Head of caudate nucleus (tissue), 42 donors: ENCODE data around the gene RGL3.
"Not testable (repeated sequence)": the region's sequence is repeated elsewhere in the genome, so short reads cannot be mapped to it uniquely, and the experiment has no call there.

Source experiments
- DNase-seq, 42 donors: peaks; one replicate each; pipeline versions ENCODE4 v3.0.0 to v3.0.0-alpha.2; 2020 to 2021; ENCODE audit warnings: mixed read lengths in 7 of 42
- intact Hi-C: fragments of 100-400 bp; cut with DNase I; formaldehyde crosslinking; loops from one replicate; pipeline ENCODE4 v1.15.0; 2022

The RGL3 gene, protein sequence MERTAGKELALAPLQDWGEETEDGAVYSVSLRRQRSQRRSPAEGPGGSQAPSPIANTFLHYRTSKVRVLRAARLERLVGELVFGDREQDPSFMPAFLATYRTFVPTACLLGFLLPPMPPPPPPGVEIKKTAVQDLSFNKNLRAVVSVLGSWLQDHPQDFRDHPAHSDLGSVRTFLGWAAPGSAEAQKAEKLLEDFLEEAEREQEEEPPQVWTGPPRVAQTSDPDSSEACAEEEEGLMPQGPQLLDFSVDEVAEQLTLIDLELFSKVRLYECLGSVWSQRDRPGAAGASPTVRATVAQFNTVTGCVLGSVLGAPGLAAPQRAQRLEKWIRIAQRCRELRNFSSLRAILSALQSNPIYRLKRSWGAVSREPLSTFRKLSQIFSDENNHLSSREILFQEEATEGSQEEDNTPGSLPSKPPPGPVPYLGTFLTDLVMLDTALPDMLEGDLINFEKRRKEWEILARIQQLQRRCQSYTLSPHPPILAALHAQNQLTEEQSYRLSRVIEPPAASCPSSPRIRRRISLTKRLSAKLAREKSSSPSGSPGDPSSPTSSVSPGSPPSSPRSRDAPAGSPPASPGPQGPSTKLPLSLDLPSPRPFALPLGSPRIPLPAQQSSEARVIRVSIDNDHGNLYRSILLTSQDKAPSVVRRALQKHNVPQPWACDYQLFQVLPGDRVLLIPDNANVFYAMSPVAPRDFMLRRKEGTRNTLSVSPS

DNA sequence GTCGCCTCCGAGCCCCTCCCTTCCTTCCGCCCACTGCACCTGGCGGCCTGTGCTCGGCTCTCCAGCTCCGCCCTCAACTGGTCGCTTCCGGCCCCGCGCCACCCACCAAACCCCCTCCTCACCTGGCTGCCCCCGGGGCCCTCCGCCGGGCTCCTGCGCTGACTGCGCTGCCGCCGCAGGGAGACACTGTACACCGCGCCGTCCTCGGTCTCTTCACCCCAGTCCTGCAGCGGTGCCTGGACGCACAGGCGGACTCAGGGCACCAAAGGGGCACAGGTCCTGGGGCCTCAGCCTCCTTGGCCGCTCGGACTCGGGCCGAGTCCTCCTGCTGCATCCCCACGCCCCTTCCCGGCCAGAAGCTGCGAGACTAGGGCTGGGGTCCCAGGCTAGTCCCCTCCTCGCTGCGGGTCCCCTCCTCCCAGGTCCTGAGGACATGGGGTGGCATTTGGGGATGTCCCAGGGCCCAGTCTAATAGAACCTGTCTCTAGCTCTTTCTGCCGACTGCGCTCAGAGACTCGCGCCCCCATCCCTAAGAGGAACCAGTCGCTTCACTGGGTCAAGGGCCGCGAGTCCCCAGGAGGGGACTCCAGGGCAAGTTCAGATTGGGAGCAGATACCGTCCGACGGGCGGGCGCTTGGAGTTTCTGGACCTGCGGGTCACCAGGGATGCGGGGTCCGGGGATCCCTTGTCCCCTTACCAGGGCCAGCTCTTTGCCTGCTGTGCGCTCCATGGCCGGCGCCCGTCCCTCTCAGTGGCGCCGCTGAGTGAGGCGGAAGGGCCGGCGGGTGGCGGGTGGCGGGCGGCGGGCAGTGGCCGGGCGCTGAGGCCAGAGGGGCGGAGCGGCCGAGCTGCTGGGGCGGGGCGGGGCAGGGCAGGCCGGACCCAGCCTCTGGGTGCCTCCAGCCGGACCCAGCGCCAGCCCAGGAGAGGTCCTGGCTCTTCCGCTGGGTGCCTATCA is at the start of gene RGL3:
Gene RGL3, minus strand, starts transcription at position 766 of the 958 bp plus-strand sequence. Its CDS starts 36 bp downstream, at position 730.
- DNase-seq: peak in 17 of 42 donors; percentile 6 to 63 (median 36)
- intact Hi-C loops: no loop called here

DNA sequence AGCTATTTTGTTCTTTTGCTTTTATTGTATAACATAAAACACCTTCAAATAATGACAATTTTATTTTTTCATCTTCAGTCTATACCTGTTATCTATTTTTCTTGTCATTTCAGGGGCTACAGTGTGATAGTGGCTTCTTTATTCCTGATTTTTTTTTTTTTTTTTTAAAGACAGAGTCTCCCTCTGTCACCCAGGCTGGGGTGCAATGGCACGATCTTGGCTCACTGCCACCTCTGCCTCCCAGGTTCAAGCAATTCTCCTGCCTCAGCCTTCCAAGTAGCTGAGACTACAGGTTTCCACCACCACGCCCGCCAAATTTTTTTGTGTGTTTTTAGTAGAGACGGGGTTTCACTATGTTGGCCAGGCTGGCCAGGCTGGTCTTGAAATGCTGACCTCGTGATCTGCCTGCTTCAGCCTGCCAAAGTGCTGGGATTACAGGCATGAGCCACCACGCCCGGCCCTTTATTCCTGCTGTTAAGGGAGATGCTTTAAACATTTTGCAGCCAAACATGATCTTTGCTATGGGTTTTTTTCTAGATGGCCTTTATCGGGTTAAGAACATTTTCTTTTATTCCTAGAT is 49.2 kb upstream of the RGL3 start:
- intact Hi-C loops: not testable (repeated sequence)
- DNase-seq: peak in 5 of 42 donors; percentile 28 to 45 (median 29)

DNA sequence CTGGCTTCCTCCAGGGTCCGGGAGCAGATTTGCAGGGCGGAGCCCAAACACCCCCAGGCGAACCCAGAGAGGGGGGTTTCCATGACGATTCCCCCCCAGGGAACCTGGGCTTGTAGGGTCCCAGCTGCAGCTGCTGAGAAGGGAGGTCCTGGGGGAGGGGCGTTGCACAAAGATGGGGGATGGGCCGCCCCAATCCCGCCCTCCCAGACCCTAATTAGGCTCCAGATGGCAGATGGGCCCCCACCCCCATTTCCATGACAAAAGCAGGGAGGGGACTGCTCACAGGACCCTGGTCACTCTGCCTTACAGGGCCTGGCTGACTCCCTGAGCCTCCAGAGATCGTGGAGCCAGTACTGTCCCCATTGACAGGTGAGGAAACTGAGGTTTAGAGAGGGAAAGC is 46.5 kb upstream of the RGL3 start:
- intact Hi-C loops: no loop called here
- no peak for DNase-seq

DNA sequence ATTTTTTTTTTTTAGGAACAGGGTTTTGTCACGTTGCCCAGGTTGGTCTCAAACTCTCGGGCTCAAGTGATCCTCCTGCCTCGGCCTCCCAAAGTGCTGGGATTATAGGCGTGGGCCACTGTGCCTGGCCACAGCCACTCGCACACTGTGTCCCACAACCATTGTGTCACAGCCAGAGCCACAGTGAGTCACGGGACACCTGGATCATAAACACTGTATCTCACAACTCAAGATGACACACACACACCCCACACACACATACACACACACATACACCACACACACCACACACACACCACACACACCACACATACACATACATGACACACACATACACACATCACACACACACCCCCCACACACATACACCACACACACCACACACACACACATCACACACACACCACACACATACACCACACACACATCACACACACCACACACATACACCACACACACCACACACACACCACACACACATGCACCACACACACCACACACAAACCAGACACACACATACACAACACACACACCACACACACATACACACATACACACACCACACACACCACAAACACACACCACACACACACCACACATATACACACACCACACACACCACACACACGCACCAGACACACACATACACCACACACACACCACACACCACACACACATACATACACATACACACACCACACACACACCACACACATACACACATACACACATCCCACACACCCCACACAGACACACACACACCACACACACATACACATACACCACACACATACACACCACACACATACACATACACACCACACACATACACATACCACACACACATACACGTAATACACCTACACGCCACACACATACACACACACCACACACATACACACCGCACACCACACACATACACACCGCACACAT is 45.5 kb upstream of the RGL3 start:
- intact Hi-C loops: no loop called here
- no peak for DNase-seq

DNA sequence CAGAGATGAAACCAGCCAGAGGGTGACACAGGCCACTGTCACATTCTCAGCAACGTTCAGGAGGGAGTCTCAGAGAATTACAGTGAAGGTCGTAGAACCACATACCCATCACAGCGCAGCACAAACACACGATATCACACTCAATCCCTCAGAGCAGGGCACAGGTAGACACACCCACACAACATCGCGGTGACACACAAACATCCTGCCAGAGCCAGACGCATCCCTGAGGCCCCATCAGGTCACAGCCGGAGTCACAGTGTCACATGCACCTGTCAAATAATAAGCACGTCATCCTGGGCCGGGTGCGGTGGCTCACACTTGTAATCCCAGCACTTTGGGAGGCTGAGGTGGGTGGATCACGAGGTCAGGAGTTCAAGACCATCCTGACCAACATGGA is 44.3 kb upstream of the RGL3 start:
- DNase-seq: peak in 4 of 42 donors; percentile 16 to 38 (median 32)
- intact Hi-C loops: no loop called here

DNA sequence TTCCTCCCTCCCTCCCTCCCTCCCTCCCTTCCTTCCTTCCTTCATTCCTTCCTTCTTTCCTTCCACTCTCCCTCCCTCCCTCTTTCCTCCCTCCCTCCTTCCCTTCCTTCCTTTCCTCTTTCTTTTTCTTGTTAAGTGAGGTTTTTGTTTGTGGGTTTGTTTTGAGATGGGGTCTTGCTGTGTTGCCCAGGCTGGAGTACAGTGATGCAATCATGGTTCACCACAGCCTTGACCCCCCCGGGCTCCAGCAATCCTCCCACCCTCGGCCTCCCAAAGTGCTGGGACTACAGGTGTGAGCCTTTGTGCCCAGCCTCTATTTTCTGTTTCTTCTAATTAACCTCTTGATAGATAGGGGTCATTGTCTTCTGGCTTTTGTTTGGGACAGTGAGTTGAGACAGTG is 42.3 kb upstream of the RGL3 start:
- DNase-seq: no peak
- intact Hi-C loops: no loop called here

DNA sequence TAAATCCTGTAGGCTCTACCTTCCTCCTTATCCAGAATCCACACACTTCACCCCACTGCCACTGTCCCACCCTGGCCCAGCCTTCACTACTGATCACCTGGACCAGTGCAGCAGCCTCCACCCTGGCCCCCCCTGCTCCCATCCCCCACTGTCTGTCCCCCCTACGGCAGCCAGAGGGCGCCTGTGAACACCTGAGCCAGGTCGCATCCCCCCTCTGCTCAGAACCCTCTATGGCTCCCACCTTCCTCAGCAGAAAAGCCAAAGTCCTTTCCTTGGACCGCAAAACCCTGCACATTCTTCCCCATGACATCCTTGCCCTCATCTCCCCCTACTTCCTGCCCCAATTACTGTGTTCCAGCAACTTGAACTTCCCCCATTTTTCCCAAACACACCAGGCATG is 41.1 kb upstream of the RGL3 start:
- no peak for DNase-seq
- intact Hi-C loops: no loop called here

DNA sequence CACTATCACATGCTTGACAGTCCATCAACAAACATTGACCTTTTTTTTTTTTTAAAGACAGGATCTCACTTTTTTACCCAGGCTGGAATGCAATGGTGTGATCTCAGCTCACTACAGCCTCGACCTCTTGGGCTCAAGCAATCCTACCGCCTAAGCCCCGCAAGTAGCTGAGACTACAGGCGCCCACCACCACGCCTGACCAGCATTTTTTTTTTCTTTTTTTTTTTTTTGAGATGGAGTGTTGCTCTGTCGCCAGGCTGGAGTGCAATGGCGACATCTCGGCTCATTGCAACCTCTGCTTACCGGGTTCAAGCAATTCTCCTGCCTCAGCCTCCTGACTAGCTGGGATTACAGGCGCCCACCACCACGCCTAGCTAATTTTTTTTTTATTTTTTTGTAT is 39.8 kb upstream of the RGL3 start:
- intact Hi-C loops, DNase-seq: not testable (repeated sequence)

DNA sequence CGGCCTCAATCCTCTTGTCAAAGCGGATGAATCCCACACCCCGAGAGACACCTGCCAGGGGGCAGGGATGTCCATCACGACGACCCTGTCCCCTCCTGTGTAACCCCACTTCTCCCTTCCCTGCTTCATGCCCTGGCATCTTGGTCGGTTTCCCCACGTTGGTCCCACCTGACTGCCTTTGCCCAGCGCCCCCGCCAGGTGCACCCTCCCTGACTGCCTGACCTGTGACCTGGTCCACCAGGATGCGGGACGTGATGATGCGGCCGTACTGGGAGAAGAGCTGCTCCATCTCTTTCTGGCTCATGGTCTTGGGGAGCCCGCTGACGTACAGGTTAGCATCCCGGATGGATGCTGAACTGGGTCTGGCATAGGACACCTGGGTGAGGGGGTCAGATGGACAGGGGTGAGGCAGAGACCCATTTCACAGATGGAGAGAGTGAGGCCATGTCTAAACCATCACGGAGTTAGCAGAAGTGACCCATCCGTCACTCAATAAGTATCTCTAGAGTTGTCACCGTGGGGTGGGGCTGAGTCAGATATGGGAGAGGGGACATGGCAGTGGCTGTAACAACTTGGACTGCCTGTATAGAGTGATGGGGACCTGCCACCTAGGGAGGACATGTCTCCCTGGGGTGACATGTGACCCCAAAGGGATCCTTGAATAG is 39.3 kb upstream of the RGL3 start:
- intact Hi-C loops: no loop called here
- no peak for DNase-seq

DNA sequence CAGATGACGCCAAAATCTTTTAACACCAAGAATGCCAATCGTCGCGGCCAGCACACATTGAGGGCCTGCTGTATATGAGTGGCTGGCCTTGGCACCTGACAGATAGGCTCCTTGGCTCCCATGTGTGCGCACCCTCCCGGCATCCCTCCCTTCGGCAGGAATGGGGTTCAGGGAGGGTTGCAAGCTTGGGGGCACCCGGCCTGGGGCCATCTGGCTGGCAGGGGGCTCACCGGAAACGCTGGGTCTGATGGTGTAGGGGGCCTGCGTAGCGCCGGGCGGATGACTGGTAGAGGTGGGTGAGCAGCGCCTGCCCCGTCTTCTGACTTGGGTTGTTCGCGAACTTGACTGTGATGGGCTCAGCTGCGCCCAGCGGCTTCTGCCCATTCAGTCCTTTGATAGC is 38.7 kb upstream of the RGL3 start:
- DNase-seq: no peak
- intact Hi-C loops: no loop called here

DNA sequence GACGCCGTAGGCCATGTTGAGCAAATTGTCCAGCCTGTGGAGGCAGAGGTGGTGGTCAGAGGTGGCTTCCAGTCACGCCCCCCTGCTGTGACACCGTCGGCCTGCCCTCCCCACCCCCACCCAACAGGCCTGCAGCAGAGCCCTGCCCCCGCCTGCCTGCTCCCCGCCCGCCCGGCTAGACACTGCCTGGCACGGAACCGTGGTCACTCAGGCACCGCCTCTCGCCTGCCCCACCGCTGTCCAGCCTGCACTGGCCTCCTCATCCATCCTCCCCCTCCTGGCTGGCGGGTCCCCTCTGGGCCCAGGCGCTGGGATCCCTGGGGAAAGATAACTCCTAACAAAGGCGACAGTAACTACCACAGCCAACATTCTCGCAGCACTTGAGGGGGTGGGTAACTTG is 38.0 kb upstream of the RGL3 start:
- intact Hi-C loops: no loop called here
- peak; percentile 82 to 97 (median 92) for DNase-seq

DNA sequence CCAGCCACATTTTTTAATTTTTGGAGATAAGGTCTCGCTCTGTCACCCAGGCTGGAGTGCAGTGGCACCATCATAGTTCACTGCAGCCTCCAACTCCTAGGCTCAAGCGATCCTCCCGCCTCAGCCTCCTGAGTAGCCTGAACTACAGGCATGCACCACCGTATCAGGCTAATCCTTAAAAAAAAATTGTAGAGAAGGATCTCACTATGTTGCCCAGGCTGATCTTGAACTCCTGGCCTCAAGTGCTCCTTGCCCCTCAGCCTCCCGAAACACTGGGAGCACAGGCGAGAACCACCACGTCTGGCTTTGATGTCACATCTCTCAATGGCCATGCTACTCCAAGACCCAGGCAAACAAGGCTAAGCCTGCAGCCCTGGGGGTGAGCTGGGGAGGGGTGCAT is 37.5 kb upstream of the RGL3 start:
- no peak for DNase-seq

DNA sequence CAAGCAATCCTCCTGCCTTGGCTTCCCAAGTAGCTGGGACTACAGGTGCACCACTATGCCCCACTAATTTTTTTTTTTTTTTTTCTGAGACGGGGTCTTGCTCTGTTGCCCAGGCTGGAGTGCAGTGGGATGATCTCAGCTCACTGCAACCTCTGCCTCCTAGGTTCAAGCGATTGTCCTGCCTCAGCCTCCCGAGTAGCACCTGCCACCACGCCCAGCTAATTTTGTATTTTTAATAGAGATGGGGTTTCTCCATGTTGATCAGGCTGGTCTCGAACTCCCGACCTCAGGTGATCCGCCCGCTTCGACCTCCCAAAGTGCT is 36.1 kb upstream of the RGL3 start:
- intact Hi-C loops, DNase-seq: not testable (repeated sequence)

More for the DNA sequence above, 37.5 kb upstream of the RGL3 start:
- intact Hi-C loops: no loop called here

DNA sequence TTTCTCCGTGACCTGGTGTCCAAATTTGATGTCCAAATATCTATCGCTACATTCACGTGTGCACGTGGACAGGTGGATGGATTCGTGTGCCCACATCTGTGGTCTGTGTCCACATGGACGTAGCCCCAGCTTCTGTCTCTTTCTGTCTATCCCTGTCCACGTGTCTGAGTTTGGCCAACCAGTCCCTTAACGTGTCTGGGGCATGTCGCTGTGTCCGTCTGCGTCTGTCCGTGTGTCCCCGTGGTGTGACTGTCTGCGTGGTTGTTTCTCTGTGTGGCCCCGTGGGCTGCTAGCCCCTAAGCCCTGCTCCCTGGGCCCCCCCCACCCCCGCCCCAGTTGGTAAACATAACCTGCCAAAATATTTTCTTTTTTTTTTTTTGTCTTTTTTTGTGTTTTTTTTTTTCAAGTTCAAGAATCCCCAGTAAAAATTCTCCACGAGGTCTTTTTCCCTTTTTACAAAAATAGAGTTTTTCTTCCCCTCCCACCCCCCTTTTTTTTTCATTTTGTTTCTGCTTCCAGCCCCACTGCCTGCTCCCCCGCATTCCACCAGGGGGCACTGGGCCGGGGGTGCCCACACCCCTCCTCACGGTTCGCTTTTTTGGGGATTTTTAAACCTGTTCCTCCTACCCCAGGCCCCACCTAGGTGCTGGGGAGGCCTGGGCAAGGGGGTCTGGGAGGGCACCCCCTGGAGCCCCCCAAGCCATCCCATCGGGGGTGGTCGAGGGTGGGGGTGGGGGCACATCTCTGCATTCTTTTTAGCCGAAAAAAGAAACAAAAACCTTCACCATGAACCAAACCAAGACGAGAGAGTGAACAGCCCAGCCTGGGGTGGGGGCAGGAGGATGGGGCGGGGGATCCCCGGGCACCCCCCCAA is 34.6 kb upstream of the RGL3 start:
- no peak for DNase-seq
- intact Hi-C loops: no loop called here

DNA sequence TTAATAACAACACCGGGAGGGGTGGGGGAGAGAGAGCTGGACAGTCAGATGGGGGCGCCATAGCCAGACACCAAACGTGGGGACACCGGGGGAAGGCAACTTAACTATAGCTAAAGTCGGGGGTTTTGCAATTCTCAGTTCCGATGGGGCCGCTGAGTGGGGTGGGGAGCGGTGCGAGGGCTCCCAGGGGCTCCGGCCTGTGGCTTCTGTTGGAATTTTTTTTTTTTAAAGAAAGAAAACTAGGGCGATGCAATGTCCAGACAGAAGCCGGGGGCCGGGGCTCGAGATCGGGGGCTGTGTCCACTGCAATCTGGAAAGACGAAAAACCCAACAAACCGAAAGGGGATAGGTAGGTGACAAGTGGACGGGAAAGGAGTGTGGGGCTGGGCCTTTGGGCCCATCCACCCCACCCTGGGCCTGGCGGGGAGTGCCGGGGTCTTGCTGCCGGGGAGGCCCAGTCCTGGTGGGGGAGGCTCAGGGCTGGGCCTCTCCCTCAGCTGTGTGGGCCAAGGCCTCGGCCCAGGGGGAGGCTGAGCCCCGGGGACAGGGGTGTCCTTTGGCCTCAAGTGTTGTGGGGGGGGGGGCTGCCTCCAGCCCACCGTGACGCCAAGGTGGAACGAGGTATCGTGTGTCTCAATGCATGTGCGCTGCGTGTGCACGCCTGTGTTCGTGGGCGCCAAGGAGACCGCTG is 33.7 kb upstream of the RGL3 start:
- intact Hi-C loops: no loop called here
- peak in 7 of 42 donors; percentile 16 to 72 (median 57) for DNase-seq
